BE2C (cell line): ENCODE results near the gene PIGK.
A peak's percentile ranks its signal among the peaks of the same experiment; 100 is the strongest.
"Not testable (repeated sequence)": the region's sequence is repeated elsewhere in the genome, so short reads cannot be mapped to it uniquely, and the experiment has no call there.

Experiments
- DNase-seq: peaks from one replicate; pipeline ENCODE4 v3.0.0-alpha.2; 2020
- H3K27me3 ChIP-seq: fragments of 250-450 bp; sonication (Bioruptor Pico); 2 replicates; pipeline ENCODE4 v1.5.1; 2020; ENCODE audit warnings: mild to moderate bottlenecking
- H3K36me3 ChIP-seq: fragments of 250-450 bp; sonication (Bioruptor Pico); 2 replicates; pipeline ENCODE4 v1.5.1; 2020; ENCODE audit warnings: mild to moderate bottlenecking
- H3K4me1 ChIP-seq: fragments of 250-450 bp; sonication (Bioruptor Pico); 2 replicates; pipeline ENCODE4 v1.5.1; 2020
- H3K4me3 ChIP-seq: 2 replicates; pipeline ENCODE4 v1.5.1; 2011; ENCODE audit warnings: low read depth, low read length
- H3K9me3 ChIP-seq: fragments of 250-450 bp; sonication (Bioruptor Pico); 2 replicates; pipeline ENCODE4 v1.5.1; 2020
- TF ChIP-seq, protein P1 (sequence below): IDR thresholded peaks from 2 replicates; pipeline ENCODE4 v1.5.1; 2012; ENCODE audit warnings: mild to moderate bottlenecking, low read depth, low read length

The PIGK gene

DNA sequence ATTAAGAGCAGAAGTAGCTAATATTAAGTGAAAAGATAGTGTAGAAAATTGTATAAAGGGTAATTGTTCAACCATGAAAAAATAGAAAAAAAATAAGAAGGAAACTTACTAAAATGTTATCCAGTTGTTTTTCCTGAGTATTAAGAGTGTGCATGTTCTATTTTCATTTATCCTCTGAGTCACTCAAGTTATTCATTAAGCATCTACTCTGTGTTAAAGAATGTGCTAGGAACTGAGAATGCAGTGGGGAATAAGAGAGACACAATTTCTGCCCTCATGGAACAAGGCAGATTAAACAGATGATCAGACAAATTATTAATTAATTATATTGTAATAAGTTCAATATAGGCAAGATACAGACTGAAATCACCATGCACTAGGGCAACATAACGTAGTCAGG, 10.8 kb upstream of the PIGK start:
- H3K4me1 ChIP-seq: no peaks in the 10 kb centered on the region
- no peak overlapping the region for H3K4me3 ChIP-seq
- H3K27me3 ChIP-seq: no peaks in the 10 kb centered on the region
- no peaks in the 10 kb centered on the region for H3K9me3 ChIP-seq
- TF ChIP-seq, protein P1, sequence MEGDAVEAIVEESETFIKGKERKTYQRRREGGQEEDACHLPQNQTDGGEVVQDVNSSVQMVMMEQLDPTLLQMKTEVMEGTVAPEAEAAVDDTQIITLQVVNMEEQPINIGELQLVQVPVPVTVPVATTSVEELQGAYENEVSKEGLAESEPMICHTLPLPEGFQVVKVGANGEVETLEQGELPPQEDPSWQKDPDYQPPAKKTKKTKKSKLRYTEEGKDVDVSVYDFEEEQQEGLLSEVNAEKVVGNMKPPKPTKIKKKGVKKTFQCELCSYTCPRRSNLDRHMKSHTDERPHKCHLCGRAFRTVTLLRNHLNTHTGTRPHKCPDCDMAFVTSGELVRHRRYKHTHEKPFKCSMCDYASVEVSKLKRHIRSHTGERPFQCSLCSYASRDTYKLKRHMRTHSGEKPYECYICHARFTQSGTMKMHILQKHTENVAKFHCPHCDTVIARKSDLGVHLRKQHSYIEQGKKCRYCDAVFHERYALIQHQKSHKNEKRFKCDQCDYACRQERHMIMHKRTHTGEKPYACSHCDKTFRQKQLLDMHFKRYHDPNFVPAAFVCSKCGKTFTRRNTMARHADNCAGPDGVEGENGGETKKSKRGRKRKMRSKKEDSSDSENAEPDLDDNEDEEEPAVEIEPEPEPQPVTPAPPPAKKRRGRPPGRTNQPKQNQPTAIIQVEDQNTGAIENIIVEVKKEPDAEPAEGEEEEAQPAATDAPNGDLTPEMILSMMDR: no peak
- no peaks in the 10 kb centered on the region for H3K36me3 ChIP-seq
- DNase-seq: no peak

DNA sequence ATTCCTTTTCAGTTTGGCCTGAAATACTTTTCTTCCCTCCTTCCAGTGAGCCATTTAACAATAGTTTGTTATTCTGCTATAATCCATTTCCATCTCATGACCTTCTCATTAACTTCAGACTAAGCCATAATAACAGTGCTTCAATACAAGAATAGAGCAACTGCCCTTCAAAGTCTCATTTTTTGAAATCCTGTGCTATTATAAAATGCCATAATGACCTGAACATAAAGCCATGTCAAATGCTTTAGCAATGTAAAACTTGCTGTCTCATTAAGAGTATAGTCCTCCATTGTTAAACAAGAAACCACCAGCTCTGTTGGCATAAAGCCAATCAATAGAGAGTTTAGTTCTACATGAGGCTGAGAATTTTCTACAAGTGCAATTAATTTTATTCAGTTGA, 9.6 kb upstream of the PIGK start:
- H3K9me3 ChIP-seq: no peaks in the 10 kb centered on the region
- no peak overlapping the region for H3K4me3 ChIP-seq
- TF ChIP-seq, protein P1: no peak
- no peak for DNase-seq
- H3K4me1 ChIP-seq: no peaks in the 10 kb centered on the region
- no peaks in the 10 kb centered on the region for H3K27me3 ChIP-seq
- H3K36me3 ChIP-seq: no peaks in the 10 kb centered on the region

DNA sequence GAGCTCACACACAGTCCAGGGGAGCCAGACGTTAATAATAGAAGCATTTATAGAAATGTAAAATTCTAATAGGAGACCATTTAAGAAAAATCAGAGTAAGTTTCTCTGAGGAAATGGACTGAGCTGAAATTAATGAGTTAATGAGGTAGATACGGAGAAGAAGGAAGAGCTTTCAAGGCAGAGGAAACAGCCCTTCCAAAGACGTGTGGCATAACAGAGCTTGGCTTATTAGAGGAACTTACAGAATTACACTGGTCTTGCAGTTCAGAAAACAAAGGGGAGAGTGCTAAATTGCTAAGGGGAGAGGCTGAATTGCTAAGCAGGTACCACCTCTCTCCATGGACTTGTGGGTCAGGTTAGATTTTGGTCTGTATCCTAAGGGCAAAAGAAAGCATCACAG, 8.2 kb upstream of the PIGK start:
- Histone ChIP-seq H3K9me3 (no peaks in the 10 kb centered on the region), H3K27me3 (no peaks in the 10 kb centered on the region), H3K4me3 (no peak overlapping the region), H3K36me3 (no peaks in the 10 kb centered on the region), H3K4me1 (no peaks in the 10 kb centered on the region)
- no peak for DNase-seq
- TF ChIP-seq, protein P1: no peak

DNA sequence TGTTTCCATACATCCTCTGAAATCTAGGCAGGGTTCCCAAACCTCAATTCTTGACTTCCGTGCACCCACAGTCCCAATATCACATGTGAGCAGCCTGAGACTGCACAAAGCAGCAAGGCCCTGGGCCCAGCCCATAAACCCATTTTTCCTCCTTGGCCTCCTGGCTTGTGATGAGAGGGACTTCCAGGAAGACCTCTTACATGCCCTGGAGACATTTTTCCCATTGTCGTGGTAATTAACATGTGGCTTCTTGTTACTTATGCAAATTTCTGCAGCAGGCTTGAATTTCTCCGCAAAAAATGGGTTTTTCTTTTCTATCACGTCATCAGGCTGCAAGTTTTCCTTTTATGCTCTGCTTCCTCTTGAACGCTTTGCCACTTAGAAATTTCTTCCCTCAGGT, 3.3 kb upstream of the PIGK start:
- H3K4me1 ChIP-seq: no peaks in the 10 kb centered on the region
- H3K9me3 ChIP-seq: no peaks in the 10 kb centered on the region
- H3K36me3 ChIP-seq: no peaks in the 10 kb centered on the region
- TF ChIP-seq, protein P1: no peak
- DNase-seq: no peak
- no peaks in the 10 kb centered on the region for H3K27me3 ChIP-seq
- H3K4me3 ChIP-seq: no peak overlapping the region

DNA sequence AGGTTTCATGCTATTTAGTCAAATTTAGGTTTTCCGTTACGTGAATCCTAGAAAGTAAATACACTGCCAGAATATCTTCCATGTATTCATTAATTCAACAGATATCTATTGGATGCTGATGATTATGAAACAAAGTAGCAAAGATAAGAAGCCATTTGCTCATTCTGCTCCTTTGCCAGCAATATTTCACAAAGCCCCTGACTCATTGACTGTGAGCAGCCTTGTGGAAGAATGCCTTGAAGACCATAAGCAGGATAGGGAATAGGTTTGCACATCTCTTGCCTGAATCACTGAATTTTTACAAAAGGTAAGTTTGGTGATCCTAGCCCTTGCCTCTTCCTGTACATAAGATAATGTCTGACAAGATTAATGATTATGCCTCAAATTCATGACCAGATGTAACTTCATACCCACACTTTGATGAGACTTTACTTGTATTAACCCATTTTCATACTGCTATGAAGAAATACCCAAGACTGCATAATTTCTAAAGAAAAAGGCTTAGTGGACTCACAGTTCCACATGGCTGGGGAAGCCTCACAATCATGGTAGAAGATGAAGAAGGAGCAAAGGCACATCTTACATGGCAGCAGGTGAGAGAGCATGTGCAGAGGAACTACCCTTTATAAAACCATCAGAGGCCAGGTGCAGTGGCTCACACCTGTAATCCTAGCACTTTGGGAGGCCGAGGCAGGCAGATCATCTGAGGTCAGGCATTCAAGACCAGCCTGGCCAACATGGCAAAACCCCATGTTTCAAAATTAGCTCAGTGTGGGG, 1.6 kb upstream of the PIGK start:
- TF ChIP-seq, protein P1: no peak
- Histone ChIP-seq H3K4me1 (no peaks in the 10 kb centered on the region), H3K4me3 (no peak overlapping the region), H3K27me3 (no peaks in the 10 kb centered on the region), H3K36me3 (no peaks in the 10 kb centered on the region), H3K9me3 (no peaks in the 10 kb centered on the region)
- DNase-seq: no peak

DNA sequence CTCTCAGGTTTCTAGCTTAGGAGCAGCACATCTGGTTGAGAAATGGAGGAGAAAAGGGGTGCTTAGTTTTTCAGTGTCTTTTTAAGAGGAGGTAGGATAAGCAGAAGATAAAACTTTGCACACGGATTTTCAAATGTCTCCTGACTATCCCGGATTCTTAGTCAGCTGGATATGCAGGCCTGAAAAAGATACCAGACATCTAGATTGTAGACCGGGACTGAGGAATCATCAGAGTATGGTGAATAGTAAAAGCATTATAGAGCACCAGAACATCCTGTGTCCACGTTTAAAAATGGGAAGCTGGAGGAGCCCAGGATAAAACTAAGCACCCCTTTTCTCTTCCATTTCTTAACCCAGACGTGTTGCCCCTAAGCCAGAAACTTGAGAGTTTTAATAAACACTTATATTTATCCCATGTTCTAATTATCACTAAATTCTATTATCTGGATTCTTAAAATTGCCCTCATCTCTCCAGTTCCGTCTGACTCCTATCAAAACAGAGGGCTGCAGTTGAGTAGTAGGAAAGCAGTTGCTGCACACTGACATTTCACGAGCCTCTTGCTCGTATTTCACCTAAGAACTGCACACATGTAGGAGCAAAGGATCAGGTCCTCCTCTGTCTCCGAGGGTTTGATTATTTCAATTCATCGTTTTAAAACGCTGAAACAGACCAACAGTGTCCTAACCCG, 609 bp downstream of the PIGK start:
- no peaks in the 10 kb centered on the region for H3K9me3 ChIP-seq
- H3K36me3 ChIP-seq: no peaks in the 10 kb centered on the region
- no peaks in the 10 kb centered on the region for H3K4me1 ChIP-seq
- DNase-seq: no peak
- TF ChIP-seq, protein P1: no peak
- H3K27me3 ChIP-seq: no peaks in the 10 kb centered on the region
- peak overlapping the region; percentile 86 for H3K4me3 ChIP-seq

DNA sequence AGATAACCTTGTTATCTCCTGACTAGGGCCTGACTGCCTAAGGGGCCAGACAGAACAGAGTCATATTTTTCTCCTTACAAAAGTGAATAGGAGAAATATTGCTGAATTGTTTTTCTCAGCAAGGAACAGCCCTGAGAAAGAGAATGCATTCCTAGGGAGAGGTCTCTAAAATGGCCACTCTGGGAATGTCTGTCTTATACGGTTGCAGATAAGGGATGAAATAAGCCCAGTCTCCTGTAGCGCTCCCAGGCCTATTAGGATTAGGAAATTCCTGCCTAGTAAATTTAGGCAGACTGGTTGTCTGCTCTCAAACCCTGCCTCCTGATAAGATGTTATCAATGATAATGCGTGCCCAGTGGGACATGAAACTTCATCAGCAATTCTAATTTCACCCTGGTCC, 15.2 kb downstream of the PIGK start:
- DNase-seq, H3K4me3 ChIP-seq: not testable (repeated sequence)

More for the DNA sequence above, 15.2 kb downstream of the PIGK start:
- H3K27me3 ChIP-seq, H3K4me1 ChIP-seq, H3K36me3 ChIP-seq, H3K9me3 ChIP-seq: not testable (repeated sequence)
